ENCODE data around the gene CCDC30.

- TF ChIP-seq GATA2 (IDR thresholded peaks at IDR 0.05; ENCODE audit: low read depth, low read length) (no peak), GATA3 (IDR thresholded peaks at IDR 0.05; ENCODE audit: low read depth, low read length) (no peak)
These were observed 31.6 kb upstream of the CCDC30 start for GRCh38 chr1:42431514-42431913.

Data from SH-SY5Y (cell line).